GM13977 (cell line): ENCODE measurements around the gene ZBTB46.

Source experiments
- DNase-seq: peaks from one replicate; pipeline ENCODE4 v3.0.0; 2012; ENCODE audit warnings: low spot score
- in situ Hi-C: fragments of 300-500 bp; cut with MboI; formaldehyde crosslinking; loops from one replicate; pipeline ENCODE4 v1.12.0; 2022; ENCODE audit warnings: low sequenced_read_pairs, low pct_unique_long_range_greater_than_20kb, mixed read lengths, inconsistent platforms; ENCODE audit not compliant: unreplicated experiment
- TF ChIP-seq, protein P1 (sequence below): IDR thresholded peaks from 2 replicates; pipeline ENCODE4 v1.5.1; 2012; ENCODE audit warnings: mild to moderate bottlenecking, control low read depth; ENCODE audit not compliant: insufficient read depth; ENCODE audit errors: extremely low read depth, missing control alignments

ZBTB46 gene

GRCh38 chr20:63702751-63703470 is 128.2 kb downstream of the ZBTB46 start:
- DNase-seq = peak; percentile 10
- in situ Hi-C loops = no loop called here
- TF ChIP-seq, protein P1, sequence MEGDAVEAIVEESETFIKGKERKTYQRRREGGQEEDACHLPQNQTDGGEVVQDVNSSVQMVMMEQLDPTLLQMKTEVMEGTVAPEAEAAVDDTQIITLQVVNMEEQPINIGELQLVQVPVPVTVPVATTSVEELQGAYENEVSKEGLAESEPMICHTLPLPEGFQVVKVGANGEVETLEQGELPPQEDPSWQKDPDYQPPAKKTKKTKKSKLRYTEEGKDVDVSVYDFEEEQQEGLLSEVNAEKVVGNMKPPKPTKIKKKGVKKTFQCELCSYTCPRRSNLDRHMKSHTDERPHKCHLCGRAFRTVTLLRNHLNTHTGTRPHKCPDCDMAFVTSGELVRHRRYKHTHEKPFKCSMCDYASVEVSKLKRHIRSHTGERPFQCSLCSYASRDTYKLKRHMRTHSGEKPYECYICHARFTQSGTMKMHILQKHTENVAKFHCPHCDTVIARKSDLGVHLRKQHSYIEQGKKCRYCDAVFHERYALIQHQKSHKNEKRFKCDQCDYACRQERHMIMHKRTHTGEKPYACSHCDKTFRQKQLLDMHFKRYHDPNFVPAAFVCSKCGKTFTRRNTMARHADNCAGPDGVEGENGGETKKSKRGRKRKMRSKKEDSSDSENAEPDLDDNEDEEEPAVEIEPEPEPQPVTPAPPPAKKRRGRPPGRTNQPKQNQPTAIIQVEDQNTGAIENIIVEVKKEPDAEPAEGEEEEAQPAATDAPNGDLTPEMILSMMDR = no peak

DNA sequence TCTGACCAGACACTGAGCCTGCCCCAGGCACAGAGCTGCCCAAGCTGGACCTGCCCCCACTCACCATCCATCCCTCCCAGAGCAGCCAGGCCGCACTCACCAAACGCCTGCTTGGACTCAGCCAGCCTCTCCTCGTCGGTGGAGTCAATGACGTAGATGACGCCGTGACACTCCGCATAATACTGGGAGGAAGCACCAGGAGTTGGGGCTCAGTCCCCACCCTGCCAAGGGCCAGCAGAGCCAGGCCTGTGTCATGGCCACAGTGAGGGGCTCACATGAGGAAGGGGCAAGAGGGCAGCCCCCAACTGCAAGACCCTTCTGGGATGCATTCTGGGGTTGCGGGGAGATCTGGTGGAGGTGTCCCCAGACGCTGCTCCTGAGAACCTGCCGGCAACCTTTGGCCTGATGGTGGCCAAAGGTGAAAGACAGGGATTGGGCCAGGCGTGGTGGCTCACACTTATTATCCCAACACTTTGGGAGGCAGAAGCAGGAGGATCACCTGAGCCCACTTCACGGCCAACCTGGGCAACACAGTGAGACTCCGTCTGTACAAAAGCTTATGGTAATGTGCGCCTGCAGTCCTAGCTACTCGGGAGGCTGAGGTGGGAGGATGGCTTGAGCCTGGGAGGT is 128.9 kb downstream of the ZBTB46 start:
- TF ChIP-seq, protein P1 = no peak
- no peak for DNase-seq
- in situ Hi-C loops = no loop called here

DNA sequence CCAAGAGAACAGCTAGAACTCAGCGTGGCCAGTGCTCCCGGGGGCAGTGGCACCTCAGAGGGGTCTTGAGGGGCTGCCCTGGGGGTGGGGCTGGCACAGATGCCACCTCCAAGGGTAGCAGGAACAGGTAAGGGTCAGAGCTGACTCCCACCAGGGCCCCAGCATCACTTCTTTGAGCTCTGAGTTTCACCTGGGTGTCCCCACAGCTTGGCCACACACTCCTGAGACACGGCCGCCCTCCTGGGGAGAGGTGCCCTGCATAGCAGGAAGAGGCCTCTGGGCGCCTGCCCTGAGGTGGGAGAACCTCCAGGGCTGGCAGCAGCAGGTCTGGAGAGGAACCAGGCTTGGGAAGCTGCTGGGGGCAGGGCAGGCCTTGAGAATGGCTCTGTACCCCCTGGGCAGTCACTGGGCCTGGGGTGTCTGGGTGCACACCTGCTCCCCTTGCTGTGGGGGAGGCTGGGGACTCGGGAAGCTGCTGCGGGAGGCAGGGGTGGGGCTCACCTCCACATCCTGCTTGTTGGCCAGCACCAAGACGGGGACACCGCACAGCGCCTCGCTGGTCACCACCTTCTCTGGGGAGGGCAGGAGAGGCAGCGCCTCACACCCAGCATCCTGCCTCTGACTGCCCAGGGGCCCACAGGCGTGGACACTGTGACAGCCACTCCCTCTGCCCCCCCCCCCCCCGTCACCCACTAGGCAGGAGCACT is 129.6 kb downstream of the ZBTB46 start:
- TF ChIP-seq, protein P1 = no peak
- peak; percentile 18 for DNase-seq

GRCh38 chr20:63701051-63701328 is 130.1 kb downstream of the ZBTB46 start:
- in situ Hi-C loops = no loop called here
- DNase-seq = peak; percentile 15
- TF ChIP-seq, protein P1 = no peak

More for the DNA sequence above, 129.6 kb downstream of the ZBTB46 start:
- in situ Hi-C loops = no loop called here

DNA sequence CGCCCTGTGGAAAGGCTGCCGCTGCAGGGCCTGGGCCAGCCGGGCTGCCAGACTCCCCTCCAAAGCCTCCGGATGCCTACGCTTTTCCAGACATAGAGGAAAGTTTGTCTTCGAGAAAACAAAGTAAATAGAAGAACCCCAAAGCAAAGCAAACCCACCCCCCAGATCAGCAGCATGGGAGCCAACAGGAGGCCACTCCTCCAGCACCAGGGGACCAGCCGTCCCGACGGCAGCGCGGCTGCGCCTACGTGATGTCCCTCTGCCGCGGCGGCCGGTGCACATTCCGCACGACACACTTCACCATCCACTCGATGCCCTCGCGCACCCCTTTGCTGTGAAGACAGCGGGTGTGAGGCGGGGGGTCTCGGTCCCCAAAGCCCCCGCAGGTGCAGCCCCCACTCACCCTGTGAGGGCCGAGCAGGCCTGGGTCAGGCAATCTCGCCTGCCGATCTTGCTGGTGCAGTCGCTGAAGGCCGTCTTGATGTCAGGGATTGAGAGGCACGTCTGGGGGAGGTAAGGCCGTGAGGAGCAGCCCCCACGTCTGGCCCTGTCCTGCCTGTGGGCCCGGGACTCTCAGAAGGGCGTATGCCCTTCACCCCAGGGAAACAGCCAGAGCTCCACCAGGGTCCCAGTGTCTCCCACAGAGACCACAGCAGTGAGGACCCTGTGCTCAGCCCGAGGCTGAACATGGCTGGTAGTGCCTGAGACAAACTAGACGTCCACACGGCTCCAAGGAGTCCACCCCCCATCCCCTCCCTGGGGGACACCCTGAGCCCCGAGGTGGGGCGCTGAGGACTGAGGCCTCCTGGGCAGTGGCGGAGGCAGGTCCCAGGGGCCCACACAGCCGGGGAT is 130.6 kb downstream of the ZBTB46 start:
- in situ Hi-C loops = no loop called here
- TF ChIP-seq, protein P1 = no peak
- peak; percentile 16 for DNase-seq

- TF ChIP-seq, protein P1 = no peak
- DNase-seq = no peak
- in situ Hi-C loops = no loop called here
Measured at GRCh38 chr20:63699466-63700198, 131.4 kb downstream of the ZBTB46 start.
